GM12873 (cell line): ENCODE data around the gene CNGA4.

Experiments used
- CTCF ChIP-seq: IDR thresholded peaks from 2 replicates; pipeline ENCODE4 v1.5.1; 2012; ENCODE audit warnings: low read depth, mild to moderate bottlenecking, moderate library complexity, low read length, control low read depth; ENCODE audit not compliant: insufficient read depth; ENCODE audit errors: missing control alignments

CNGA4 gene

GRCh38 chr11:6209801-6210200 lies 29.1 kb upstream of the CNGA4 start:
- no peak for TF ChIP-seq CTCF

- no peak for TF ChIP-seq CTCF
Observed at GRCh38 chr11:6210274-6210955, 28.5 kb upstream of the CNGA4 start.

GRCh38 chr11:6214530-6214929 lies 24.4 kb upstream of the CNGA4 start:
- TF ChIP-seq CTCF: no peak

- TF ChIP-seq CTCF: no peak
Observed at GRCh38 chr11:6216501-6216900, 22.4 kb upstream of the CNGA4 start.

- TF ChIP-seq CTCF: no peak
Observed at GRCh38 chr11:6217722-6218121, 21.2 kb upstream of the CNGA4 start.

- no peak for TF ChIP-seq CTCF
Observed at GRCh38 chr11:6219359-6219758, 19.5 kb upstream of the CNGA4 start.

- TF ChIP-seq CTCF: no peak
Observed at GRCh38 chr11:6223854-6224253, 15.0 kb upstream of the CNGA4 start.

- TF ChIP-seq CTCF: no peak
Observed at GRCh38 chr11:6224421-6224820, 14.5 kb upstream of the CNGA4 start.
